GM11168 (cell line): ENCODE data around the gene PDRG1.

Source experiments
- in situ Hi-C: fragments of 300-500 bp; cut with MboI; formaldehyde crosslinking; loops from one replicate; pipeline ENCODE4 v1.12.0; 2022; ENCODE audit warnings: low sequenced_read_pairs; ENCODE audit not compliant: unreplicated experiment

Gene PDRG1

GRCh38 chr20:31968291-31969126 is 16.7 kb upstream of the PDRG1 start:
- in situ Hi-C loops = no loop called here

GRCh38 chr20:31967830-31968249 is 16.0 kb upstream of the PDRG1 start, which contains the start of gene XKR7:
Gene XKR7, plus strand, starts transcription at chr20:31968151. Its CDS starts 25 bp downstream, at chr20:31968176.
- in situ Hi-C loops = no loop called here

GRCh38 chr20:31966991-31967655 is 15.3 kb upstream of the PDRG1 start:
- in situ Hi-C loops = no loop called here

- in situ Hi-C loops = no loop called here
These were observed 12.0 kb upstream of the PDRG1 start for GRCh38 chr20:31963889-31964288.

- in situ Hi-C loops = no loop called here
These were observed 10.9 kb upstream of the PDRG1 start for GRCh38 chr20:31962761-31963160.

- in situ Hi-C loops = loop anchor here (10.0 kb wide), 1 partner anchor 102 kb away; no protein-coding TSS in a partner anchor
These were observed 5.0 kb upstream of the PDRG1 start for GRCh38 chr20:31956556-31957526.

- in situ Hi-C loops = loop anchor here (10.0 kb wide), 1 partner anchor 100 kb away; no protein-coding TSS in a partner anchor
These were observed 2.7 kb upstream of the PDRG1 start for GRCh38 chr20:31954500-31954899.

GRCh38 chr20:31953556-31954148 is 1.8 kb upstream of the PDRG1 start:
- in situ Hi-C loops = loop anchor here (10.0 kb wide), 1 partner anchor 99 kb away; no protein-coding TSS in a partner anchor

GRCh38 chr20:31951203-31951529 is 680 bp downstream of the PDRG1 start:
- in situ Hi-C loops = loop anchor here (10.0 kb wide), 1 partner anchor 96 kb away; no protein-coding TSS in a partner anchor

- in situ Hi-C loops = loop anchor here (10.0 kb wide), 1 partner anchor 95 kb away; no protein-coding TSS in a partner anchor
These were observed 1.8 kb downstream of the PDRG1 start for GRCh38 chr20:31949877-31950646.

GRCh38 chr20:31948008-31948407 is 3.8 kb downstream of the PDRG1 start:
- in situ Hi-C loops = no loop called here

- in situ Hi-C loops = no loop called here
These were observed 6.1 kb downstream of the PDRG1 start for GRCh38 chr20:31945785-31946184.

GRCh38 chr20:31945319-31945718 is 6.5 kb downstream of the PDRG1 start:
- in situ Hi-C loops = no loop called here

GRCh38 chr20:31943052-31943471 is 8.8 kb downstream of the PDRG1 start:
- in situ Hi-C loops = no loop called here

- in situ Hi-C loops = no loop called here
These were observed 12.2 kb downstream of the PDRG1 start for GRCh38 chr20:31939661-31940060.

GRCh38 chr20:31937820-31938219 is 14.0 kb downstream of the PDRG1 start:
- in situ Hi-C loops = no loop called here

GRCh38 chr20:31936420-31936819 is 15.4 kb downstream of the PDRG1 start:
- in situ Hi-C loops = no loop called here

- in situ Hi-C loops = no loop called here
These were observed 16.7 kb downstream of the PDRG1 start for GRCh38 chr20:31934968-31935764.
